ENCODE results near the gene SPHK1. TPM values are rescaled to one million over a fixed set of nuclear protein-coding genes. Genes with fewer than 3 reads are reported as not detected.

The SPHK1 gene
- total and polyA plus RNA-seq, 2 donors (not counting 3 experiments of a cell fraction or from before 2014, with no cell fraction given), result 85.6 to 97.4 TPM

- no peaks in the 10 kb centered on the region for H3K27me3 ChIP-seq (ENCODE audit: control insufficient read depth in 2 of 2, insufficient read depth in 2 of 2, low read length in 2 of 2)
- no TSS peak for BruUV-seq (replicated peaks)
- peaks cover 15% of the 10 kb centered on the region for H3K79me2 ChIP-seq (ENCODE audit: control insufficient read depth, insufficient read depth, low read length)
- no peaks in the 10 kb centered on the region for H3K9me1 ChIP-seq (replicated peaks; ENCODE audit: control insufficient read depth, extremely low read depth, insufficient read depth, low read length)
- POLR2A ChIA-PET, result no interaction called here
- no peaks in the 10 kb centered on the region for H3K4me1 ChIP-seq (ENCODE audit: control insufficient read depth, extremely low read depth, insufficient read depth, low read length)
- DNase-seq (ENCODE audit: low read depth, low spot score) (no peak), FAIRE-seq (no peak)
- no peaks in the 10 kb centered on the region for H3K9me3 ChIP-seq (replicated peaks; ENCODE audit: control insufficient read depth, insufficient read depth, low read length)
- no peak for TF ChIP-seq MAX (IDR thresholded peaks at IDR 0.05; ENCODE audit: insufficient read depth, insufficient read length)
- no peak for TF ChIP-seq GATA2 (IDR thresholded peaks at IDR 0.05; ENCODE audit: insufficient read depth, insufficient read length, low read depth, low read length)
- no peak for TF ChIP-seq MYC (IDR thresholded peaks at IDR 0.05; ENCODE audit: low read depth, low read length)
- no peak for TF ChIP-seq EZH2 (IDR thresholded peaks at IDR 0.05; ENCODE audit: borderline replicate concordance, low read depth, low read length, severe bottlenecking)
- TF ChIP-seq POLR2A (IDR thresholded peaks at IDR 0.05; ENCODE audit: low read depth, low read length), result no peak
- no peak for TF ChIP-seq FOS (IDR thresholded peaks at IDR 0.05; ENCODE audit: borderline replicate concordance, insufficient read depth, low read length)
- no peak for TF ChIP-seq CTCF (IDR thresholded peaks at IDR 0.05; ENCODE audit: extremely low read depth in 1 of 2, insufficient read depth in 1 of 2, low read depth in 1 of 2, low read length in 2 of 2)
- TF ChIP-seq JUN (IDR thresholded peaks at IDR 0.05; ENCODE audit: borderline replicate concordance, insufficient read depth, insufficient read length, low read depth), result no peak
- no peak for TF ChIP-seq POLR2AphosphoS5 (IDR thresholded peaks at IDR 0.05; ENCODE audit: insufficient read depth, low read depth, low read length)
- intact Hi-C loops (cut with micrococcal nuclease), result no loop called here
- H3K27ac ChIP-seq (ENCODE audit: insufficient read depth, low read depth, low read length), result no peak overlapping the region
- CTCF ChIA-PET, result interaction anchor here (0.8 to 3.0 kb wide), 5 partner anchors 8 to 46 kb away, joined by 3 to 19 read pairs (median 9); no protein-coding TSS in a partner anchor
- no peak overlapping the region for H2AFZ ChIP-seq (ENCODE audit: low read depth, low read length)
- dilution Hi-C loops (cut with MboI; ENCODE audit: extremely low pct_ligation_motif_present, low sequenced_read_pairs), result no loop called here
- no peak overlapping the region for H3K4me2 ChIP-seq (ENCODE audit: insufficient read depth, low read length)
- peaks cover 0 to 3% of the 10 kb centered on the region in 2 experiments for H3K36me3 ChIP-seq (ENCODE audit: control insufficient read depth in 2 of 2, extremely low read depth in 1 of 2, insufficient read depth in 2 of 2, low read length in 2 of 2)
- H3K9ac ChIP-seq (replicated peaks; ENCODE audit: extremely low read depth, insufficient read depth, low read length), result no peak overlapping the region
- no peak overlapping the region for H3K4me3 ChIP-seq (replicated peaks in 1 of 3; ENCODE audit: insufficient read depth in 1 of 3, low read depth in 1 of 3, low read length in 3 of 3)
- H4K20me1 ChIP-seq (replicated peaks; ENCODE audit: control insufficient read depth, extremely low read depth, insufficient read depth, low read length), result no peaks in the 10 kb centered on the region
These were observed 32.0 kb downstream of the SPHK1 start for GRCh38 chr17:76416457-76416856.

All from endothelial cell of umbilical vein (primary cell).